HepG2 (cell line): ENCODE data around the gene ICAM2. TPM values are rescaled to one million over a fixed set of nuclear protein-coding genes. Genes with fewer than 3 reads are reported as not detected.

Experiments used
- BRD4 ChIP-seq: sonication (generic); formaldehyde crosslinking; IDR thresholded peaks from 2 replicates; pipeline ENCODE4 v1.4.0; 2020; ENCODE audit warnings: missing genetic modification reagents
- CAMTA2 ChIP-seq: sonication (generic); formaldehyde crosslinking; IDR thresholded peaks from 2 replicates; pipeline ENCODE4 v1.4.0; 2020; ENCODE audit warnings: mild to moderate bottlenecking, missing genetic modification reagents, borderline replicate concordance
- CEBPB ChIP-seq: IDR thresholded peaks from 2 replicates; pipeline ENCODE4 v1.6.1; 2011; ENCODE audit warnings: low read depth, low read length, improper control_type of control experiment, borderline replicate concordance
- DPF2 ChIP-seq: sonication (generic); formaldehyde crosslinking; IDR thresholded peaks from 2 replicates; pipeline ENCODE4 v1.4.0; 2020; ENCODE audit warnings: mild to moderate bottlenecking, low read depth, missing genetic modification reagents, borderline replicate concordance
- EHMT2 ChIP-seq: fragments of 200-600 bp; sonication (generic); IDR thresholded peaks from 2 replicates; pipeline ENCODE4 v1.7.0; 2017; ENCODE audit warnings: antibody characterized with exemption, low read depth, low read length, borderline replicate concordance
- EP300 ChIP-seq, 3 experiments: sonication (generic) in 1 of 3; formaldehyde crosslinking in 1 of 3; IDR thresholded peaks; 2 replicates each; pipeline versions ENCODE4 v1.5.1 to v1.6.1; 2011 to 2020; ENCODE audit warnings: low read depth in 2 of 3, low read length in 2 of 3, borderline replicate concordance in 1 of 3, improper control_type of control experiment in 1 of 3, mild to moderate bottlenecking in 1 of 3, missing genetic modification reagents in 1 of 3, moderate library complexity in 1 of 3
- FLYWCH1 ChIP-seq: sonication (generic); formaldehyde crosslinking; IDR thresholded peaks from 2 replicates; pipeline ENCODE4 v1.8.1; 2023; ENCODE audit warnings: mild to moderate bottlenecking, missing genetic modification reagents
- HDAC2 ChIP-seq: sonication (generic); formaldehyde crosslinking; IDR thresholded peaks from 2 replicates; pipeline ENCODE4 v1.4.0; 2020; ENCODE audit warnings: missing genetic modification reagents
- HMG20A ChIP-seq: IDR thresholded peaks from 2 replicates; pipeline ENCODE4 v1.6.1; 2016; ENCODE audit warnings: borderline replicate concordance
- JDP2 ChIP-seq: sonication (generic); formaldehyde crosslinking; IDR thresholded peaks from 2 replicates; pipeline ENCODE4 v1.8.1; 2022; ENCODE audit warnings: missing genetic modification reagents, borderline replicate concordance
- KDM1A ChIP-seq: IDR thresholded peaks from 2 replicates; pipeline ENCODE4 v1.6.1; 2016; ENCODE audit warnings: missing compliant biosample characterization
- MIER2 ChIP-seq: IDR thresholded peaks from 2 replicates; pipeline ENCODE4 v1.6.1; 2016; ENCODE audit warnings: missing biosample characterization, missing genetic modification reagents
- MTF1 ChIP-seq: sonication (generic); formaldehyde crosslinking; IDR thresholded peaks from 2 replicates; pipeline ENCODE4 v1.5.0; 2020; ENCODE audit warnings: missing genetic modification reagents
- RARA ChIP-seq: IDR thresholded peaks from 2 replicates; pipeline ENCODE4 v1.6.1; 2016; ENCODE audit warnings: missing genetic modification reagents, missing compliant biosample characterization
- SOX13 ChIP-seq, 3 experiments: fragments of 450-650 bp in 1 of 3; sonication (generic) in 1 of 3; formaldehyde crosslinking in 1 of 3; IDR thresholded peaks in 2 of 3; conservative IDR thresholded peaks in 1 of 3; 2 replicates each; pipeline versions ENCODE4 v1.5.0 to v1.6.1; 2016 to 2020; ENCODE audit warnings: antibody characterized with exemption in 1 of 3, mild to moderate bottlenecking in 1 of 3, missing compliant biosample characterization in 1 of 3, missing genetic modification reagents in 1 of 3, moderate library complexity in 1 of 3
- THAP11 ChIP-seq: IDR thresholded peaks from 2 replicates; pipeline ENCODE4 v1.6.1; 2016; ENCODE audit warnings: missing biosample characterization, missing genetic modification reagents
- TRIM24 ChIP-seq: sonication (generic); formaldehyde crosslinking; IDR thresholded peaks from 2 replicates; pipeline ENCODE4 v1.8.0; 2022; ENCODE audit warnings: mild to moderate bottlenecking, missing genetic modification reagents
- ZBTB10 ChIP-seq: sonication (generic); formaldehyde crosslinking; IDR thresholded peaks from 2 replicates; pipeline ENCODE4 v1.4.0; 2020; ENCODE audit warnings: missing genetic modification reagents, borderline replicate concordance
- ZBTB39 ChIP-seq: sonication (generic); formaldehyde crosslinking; IDR thresholded peaks from 2 replicates; pipeline ENCODE4 v1.5.0; 2020; ENCODE audit warnings: missing genetic modification reagents
- ZFP36L2 ChIP-seq: sonication (generic); formaldehyde crosslinking; IDR thresholded peaks from 2 replicates; pipeline ENCODE4 v1.4.0; 2020; ENCODE audit warnings: missing genetic modification reagents
- ZFP37 ChIP-seq: sonication (generic); formaldehyde crosslinking; IDR thresholded peaks from 2 replicates; pipeline ENCODE4 v1.4.0; 2020; ENCODE audit warnings: missing genetic modification reagents, borderline replicate concordance
- ZNF124 ChIP-seq: sonication (generic); formaldehyde crosslinking; IDR thresholded peaks from 2 replicates; pipeline ENCODE4 v1.4.0; 2020; ENCODE audit warnings: missing genetic modification reagents
- ZNF33A ChIP-seq: sonication (generic); formaldehyde crosslinking; IDR thresholded peaks from 2 replicates; pipeline ENCODE4 v1.5.1; 2020; ENCODE audit warnings: missing genetic modification reagents, mild to moderate bottlenecking, moderate library complexity, borderline replicate concordance
- ZNF589 ChIP-seq: sonication (generic); formaldehyde crosslinking; conservative IDR thresholded peaks from 2 replicates; pipeline ENCODE4 v1.8.0; 2022; ENCODE audit warnings: mild to moderate bottlenecking, moderate library complexity, missing genetic modification reagents
- ZNF605 ChIP-seq: sonication (generic); formaldehyde crosslinking; IDR thresholded peaks from 2 replicates; pipeline ENCODE4 v1.8.0; 2022; ENCODE audit warnings: mild to moderate bottlenecking, missing genetic modification reagents
- ZNF891 ChIP-seq: sonication (generic); formaldehyde crosslinking; IDR thresholded peaks from 2 replicates; pipeline ENCODE4 v1.5.0; 2020; ENCODE audit warnings: mild to moderate bottlenecking, missing genetic modification reagents
- ZSCAN29 ChIP-seq: sonication (generic); formaldehyde crosslinking; conservative IDR thresholded peaks from 2 replicates; pipeline ENCODE4 v1.4.0; 2020; ENCODE audit warnings: mild to moderate bottlenecking, missing genetic modification reagents
- polyA plus RNA-seq, 8 experiments: library from polyadenylated mRNA; depleted of rRNA in 3 of 8; stranded (reverse) in 7 of 8; unstranded in 1 of 8; fragments of >200 nt; fragmentation: Illumina TruSeq in 4 of 8; extraction: Trizol in 4 of 8; gene quantifications; 2 replicates each; pipeline versions ENCODE4 v1.2.1 to v1.2.3, GENCODE V29; 2011 to 2016; ENCODE audit warnings: low read depth in 4 of 8, missing spikeins in 1 of 8, mixed read lengths in 1 of 8; ENCODE audit not compliant: insufficient read depth in 1 of 8
- total RNA-seq, 5 experiments: library from RNA; depleted of rRNA; stranded (reverse); fragments of >200 nt; fragmentation: Illumina TruSeq; extraction: Trizol; gene quantifications; 2 replicates each; pipeline ENCODE4 v1.2.3, GENCODE V29; 2016; ENCODE audit warnings: low read depth in 1 of 5

ICAM2 gene
- total and polyA plus RNA-seq, 2 of the 13 experiments (the other 11 are each of a cell fraction or from before 2014, with no cell fraction given), result 10.9 to 20.8 TPM

- TF ChIP-seq EP300 (IDR thresholded peaks at IDR 0.05; ENCODE audit: low read depth in 2 of 2, low read length in 2 of 2), result peak in 1 of 2 experiments; percentile 49; a peak in 1 of 4 replicates
- TF ChIP-seq EP300 (CRISPR knock-in tag; IDR thresholded peaks at IDR 0.05; ENCODE audit: borderline replicate concordance), result no peak; the same call in 1 of the 2 replicates
- TF ChIP-seq CEBPB, result peak; percentile 21; the same call in 1 of the 2 replicates
- no peak for TF ChIP-seq ZNF589
- no peak for TF ChIP-seq ZNF891 (CRISPR knock-in tag)
- no peak for TF ChIP-seq BRD4 (CRISPR knock-in tag)
- no peak; the same call in 1 of the 2 replicates for TF ChIP-seq THAP11 (CRISPR knock-in tag)
- TF ChIP-seq HMG20A (CRISPR knock-in tag), result peak; percentile 89; the same call in 1 of the 2 replicates
- no peak for TF ChIP-seq ZSCAN29 (CRISPR knock-in tag)
- TF ChIP-seq DPF2 (CRISPR knock-in tag), result no peak
- TF ChIP-seq RARA (CRISPR knock-in tag), result peak; percentile 97
- TF ChIP-seq ZFP37 (CRISPR knock-in tag), result no peak
- no peak for TF ChIP-seq ZNF33A (CRISPR knock-in tag)
- no peak for TF ChIP-seq ZNF124 (CRISPR knock-in tag)
- TF ChIP-seq HDAC2 (CRISPR knock-in tag), result 0 out of 2 replicates have a peak, but pooled peaks have one; percentile 12
- no peak for TF ChIP-seq ZBTB10 (CRISPR knock-in tag)
- no peak for TF ChIP-seq SOX13 (IDR thresholded peaks at IDR 0.05)
- TF ChIP-seq SOX13 (CRISPR knock-in tag; conservative IDR thresholded peaks at IDR 0.05 in 1 of 2, IDR thresholded peaks at IDR 0.05 in 1 of 2), result peak in 1 of 2 experiments; percentile 52; a peak in 1 of 4 replicates
- no peak for TF ChIP-seq TRIM24 (CRISPR knock-in tag)
- TF ChIP-seq JDP2 (CRISPR knock-in tag), result no peak
- TF ChIP-seq FLYWCH1 (CRISPR knock-in tag), result no peak
- no peak for TF ChIP-seq ZBTB39 (CRISPR knock-in tag)
- TF ChIP-seq MTF1 (CRISPR knock-in tag), result no peak
- peak; percentile 37; the same call in 1 of the 2 replicates for TF ChIP-seq MIER2
- no peak for TF ChIP-seq CAMTA2 (CRISPR knock-in tag)
- no peak for TF ChIP-seq EHMT2
- peak; percentile 71; the same call in 1 of the 2 replicates for TF ChIP-seq KDM1A (CRISPR knock-in tag)
- peak; percentile 75; the same call in 1 of the 2 replicates for TF ChIP-seq ZNF605 (CRISPR knock-in tag)
- no peak for TF ChIP-seq ZFP36L2 (CRISPR knock-in tag)
These were observed 64.0 kb downstream of the ICAM2 start (continued) for GRCh38 chr17:63956296-63956920.
